ENCODE data around the gene TNRC18.

DNA sequence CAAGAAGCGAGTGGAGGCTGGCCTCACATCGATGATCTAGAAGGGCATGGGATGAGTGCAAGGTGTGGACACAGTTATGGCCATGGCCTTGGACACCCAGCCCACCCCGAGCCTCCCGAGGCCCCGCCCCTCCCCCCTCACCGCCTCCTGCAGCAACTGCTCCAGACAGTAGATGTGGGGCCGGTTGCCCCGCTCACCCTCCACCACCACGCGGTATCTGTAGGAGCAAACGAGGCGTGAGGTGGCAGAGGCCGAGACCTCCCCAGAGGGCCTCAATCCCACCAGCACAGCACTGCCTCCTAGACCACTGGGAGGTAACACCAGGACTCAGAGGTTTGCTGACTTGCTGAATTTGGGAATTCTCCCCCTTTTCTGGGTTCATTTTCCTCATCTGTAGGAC lies 103.2 kb downstream of the TNRC18 start:
- no peak for TF ChIP-seq TAF1 (IDR thresholded peaks at IDR 0.05; ENCODE audit: low read depth)
- no peak for TF ChIP-seq EP300 (IDR thresholded peaks at IDR 0.05; ENCODE audit: borderline replicate concordance)

All from Ishikawa (cell line).